Measurements from ENCODE around the gene DHRS7C.

DHRS7C gene

GRCh38 chr17:9755083-9755482, 36.3 kb downstream of the DHRS7C start:
- DNase-seq: no peak

- no peak for DNase-seq
Measured at GRCh38 chr17:9750524-9750923, 40.9 kb downstream of the DHRS7C start.

DNA sequence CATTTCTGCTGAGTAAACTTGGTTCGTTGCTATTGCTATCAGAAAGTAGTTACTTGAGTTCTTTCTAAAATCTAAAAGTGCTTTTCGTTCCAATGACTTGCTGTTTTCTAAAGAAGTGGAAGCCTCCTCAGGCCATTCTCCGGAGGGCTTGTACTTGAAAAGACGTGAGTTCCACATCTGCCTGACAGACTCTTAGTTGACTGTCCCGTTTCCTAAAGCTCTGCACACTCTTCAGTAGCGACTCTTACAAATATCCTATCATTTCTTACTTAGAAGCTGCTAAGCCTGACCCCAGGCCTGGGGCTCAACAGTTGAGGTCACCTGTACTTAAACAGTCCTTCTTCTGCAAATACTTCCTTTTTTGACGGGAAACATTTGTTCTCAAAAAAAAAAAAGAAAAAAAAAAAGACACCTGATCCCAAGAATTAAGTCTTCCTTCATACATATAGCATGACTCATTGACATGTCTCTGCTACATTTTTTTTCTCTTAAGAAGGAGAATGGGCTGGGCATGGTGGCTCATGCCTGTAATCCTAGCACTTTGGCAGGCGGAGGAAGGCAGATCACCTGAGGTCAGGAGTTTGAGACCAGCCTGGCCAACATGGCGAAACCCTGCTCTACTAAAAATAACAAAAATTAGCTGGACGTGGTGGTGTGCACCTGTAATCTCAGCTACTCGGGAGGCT, 61.5 kb downstream of the DHRS7C start:
- DNase-seq: no peak

GRCh38 chr17:9729034-9729650, 62.2 kb downstream of the DHRS7C start:
- DNase-seq: peak; percentile 40

DNA sequence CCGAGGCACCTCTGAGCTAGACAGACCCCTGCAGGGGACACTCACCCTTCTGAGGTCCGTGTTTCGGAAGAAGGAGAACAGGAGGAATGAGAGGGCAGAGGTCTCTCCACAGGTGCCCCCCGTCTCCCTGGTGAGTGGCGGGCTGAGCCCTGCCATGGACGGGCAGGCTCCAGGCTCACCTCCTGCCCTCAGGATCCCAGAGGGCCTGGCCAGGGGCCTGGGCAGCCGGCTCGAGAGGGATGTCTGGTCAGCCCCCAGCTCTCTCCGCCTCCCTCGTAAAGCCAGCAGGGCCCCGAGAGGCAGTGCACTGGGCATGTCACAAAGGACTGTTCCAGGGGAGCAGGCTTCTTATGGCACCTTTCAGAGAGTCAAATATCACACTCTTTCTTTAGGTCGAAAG, 62.8 kb downstream of the DHRS7C start:
- no peak for DNase-seq

- no peak for DNase-seq
Measured at GRCh38 chr17:9728005-9728404, 63.4 kb downstream of the DHRS7C start.

DNA sequence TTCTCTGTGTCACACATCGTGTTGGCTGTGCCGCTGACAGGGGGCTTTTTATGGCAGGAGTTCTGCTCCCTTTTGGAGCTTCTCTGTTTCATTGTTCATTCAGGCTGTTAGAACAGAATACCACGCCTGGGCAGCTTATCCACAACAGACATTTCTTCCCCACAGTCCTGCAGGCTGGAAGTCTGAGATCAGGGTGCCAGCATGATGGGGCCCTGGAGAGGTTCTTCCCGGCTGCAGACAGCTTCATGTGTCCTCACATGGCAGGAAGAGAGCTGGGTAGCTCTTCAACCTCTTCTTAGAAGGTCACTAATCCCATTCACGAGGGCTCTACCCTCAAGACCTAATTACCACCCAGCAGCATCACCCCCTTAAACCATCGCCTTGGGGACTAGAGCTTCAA, 65.1 kb downstream of the DHRS7C start:
- DNase-seq: no peak

DNA sequence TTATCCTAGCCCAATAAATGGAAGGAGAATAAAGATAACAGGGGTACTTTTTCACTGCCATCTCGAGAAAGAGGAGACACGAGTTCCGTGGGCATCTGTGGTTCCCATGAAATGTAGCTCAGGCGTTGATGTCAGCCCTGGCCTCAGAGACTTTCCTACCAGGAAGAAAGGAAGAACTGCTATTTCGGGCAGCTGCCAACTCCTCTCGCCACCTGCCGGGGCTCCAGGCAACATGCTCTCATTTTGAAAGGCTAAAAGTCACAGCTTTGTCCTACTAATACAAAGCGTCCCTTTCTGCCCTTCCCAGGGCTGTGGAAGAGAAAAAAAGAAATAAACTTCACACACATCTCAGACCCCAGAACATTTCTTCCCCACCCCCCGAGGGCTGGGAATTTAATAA, 65.8 kb downstream of the DHRS7C start:
- no peak for DNase-seq
